ENCODE measurements around the gene LRRC47.
"Not testable (repeated sequence)": the region's sequence is repeated elsewhere in the genome, so short reads cannot be mapped to it uniquely, and the experiment has no call there.

LRRC47 gene

DNA sequence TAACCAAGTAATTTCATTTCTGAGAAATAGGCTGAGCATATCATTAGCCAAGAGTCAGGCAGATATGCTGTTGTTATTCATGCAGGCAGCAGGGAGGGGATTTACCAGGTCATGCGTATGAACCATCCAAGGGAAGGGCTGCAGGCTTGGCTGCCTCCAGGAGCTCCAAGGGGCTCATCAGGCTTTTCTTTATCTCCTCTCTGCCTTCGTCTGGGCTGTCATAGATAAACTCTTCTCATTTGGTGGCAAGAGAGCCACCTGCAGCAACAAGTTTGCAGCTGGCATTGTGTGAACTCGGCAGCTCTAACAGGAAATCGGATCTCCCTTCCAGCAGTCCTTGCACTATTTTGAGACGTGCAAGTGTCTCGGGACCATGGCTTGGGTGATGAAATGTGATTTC, 36.5 kb downstream of the LRRC47 start:
- DNase-seq (ENCODE audit: low read depth): no peak
- TF ChIP-seq, protein P1, sequence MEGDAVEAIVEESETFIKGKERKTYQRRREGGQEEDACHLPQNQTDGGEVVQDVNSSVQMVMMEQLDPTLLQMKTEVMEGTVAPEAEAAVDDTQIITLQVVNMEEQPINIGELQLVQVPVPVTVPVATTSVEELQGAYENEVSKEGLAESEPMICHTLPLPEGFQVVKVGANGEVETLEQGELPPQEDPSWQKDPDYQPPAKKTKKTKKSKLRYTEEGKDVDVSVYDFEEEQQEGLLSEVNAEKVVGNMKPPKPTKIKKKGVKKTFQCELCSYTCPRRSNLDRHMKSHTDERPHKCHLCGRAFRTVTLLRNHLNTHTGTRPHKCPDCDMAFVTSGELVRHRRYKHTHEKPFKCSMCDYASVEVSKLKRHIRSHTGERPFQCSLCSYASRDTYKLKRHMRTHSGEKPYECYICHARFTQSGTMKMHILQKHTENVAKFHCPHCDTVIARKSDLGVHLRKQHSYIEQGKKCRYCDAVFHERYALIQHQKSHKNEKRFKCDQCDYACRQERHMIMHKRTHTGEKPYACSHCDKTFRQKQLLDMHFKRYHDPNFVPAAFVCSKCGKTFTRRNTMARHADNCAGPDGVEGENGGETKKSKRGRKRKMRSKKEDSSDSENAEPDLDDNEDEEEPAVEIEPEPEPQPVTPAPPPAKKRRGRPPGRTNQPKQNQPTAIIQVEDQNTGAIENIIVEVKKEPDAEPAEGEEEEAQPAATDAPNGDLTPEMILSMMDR (conservative IDR thresholded peaks at IDR 0.05; ENCODE audit: low read length): no peak
- H3K4me3 ChIP-seq (ENCODE audit: low read length): no peak overlapping the region

DNA sequence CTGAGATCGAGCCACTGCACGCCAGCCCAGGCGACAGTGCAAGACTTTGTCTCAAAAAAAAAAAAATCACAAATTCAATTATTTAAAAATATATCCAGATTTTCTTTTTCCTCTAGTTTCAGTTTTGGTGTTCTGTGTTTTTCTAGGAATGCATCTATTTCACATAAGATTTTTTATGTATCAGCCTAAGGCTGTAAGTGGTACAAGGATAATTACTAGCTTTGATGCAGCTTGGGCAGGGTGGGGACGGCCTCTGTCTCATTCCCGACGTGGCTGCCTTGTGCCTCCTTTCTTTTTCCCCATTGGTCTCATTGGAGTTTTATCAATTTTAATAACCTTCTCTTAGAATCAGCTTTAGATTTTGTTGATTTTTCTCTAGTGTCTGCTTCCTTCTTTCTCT, 37.1 kb downstream of the LRRC47 start:
- H3K4me3 ChIP-seq (ENCODE audit: low read length): no peak overlapping the region
- no peak for DNase-seq (ENCODE audit: low read depth)
- TF ChIP-seq, protein P1 (conservative IDR thresholded peaks at IDR 0.05; ENCODE audit: low read length): no peak

DNA sequence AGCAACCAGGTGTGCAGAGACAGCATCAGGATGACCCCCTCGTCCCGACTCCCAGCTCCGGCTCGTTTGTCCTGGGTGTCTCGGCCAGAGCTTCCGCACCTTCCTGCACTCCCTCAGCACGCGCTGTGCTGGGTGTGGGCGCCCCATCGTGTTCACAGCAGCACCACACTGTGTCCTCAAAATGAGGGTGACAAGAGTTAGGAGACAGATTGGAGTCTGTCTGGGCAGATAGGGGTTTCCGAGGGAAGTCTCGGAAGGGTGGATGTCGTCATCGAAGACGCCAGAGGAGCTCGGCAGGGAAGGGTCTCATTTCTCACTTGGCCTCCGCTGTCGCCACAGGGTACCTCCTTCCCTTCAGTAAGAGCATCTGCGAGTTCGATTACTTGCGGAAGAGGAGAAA, 39.9 kb downstream of the LRRC47 start:
- no peak for DNase-seq (ENCODE audit: low read depth)

DNA sequence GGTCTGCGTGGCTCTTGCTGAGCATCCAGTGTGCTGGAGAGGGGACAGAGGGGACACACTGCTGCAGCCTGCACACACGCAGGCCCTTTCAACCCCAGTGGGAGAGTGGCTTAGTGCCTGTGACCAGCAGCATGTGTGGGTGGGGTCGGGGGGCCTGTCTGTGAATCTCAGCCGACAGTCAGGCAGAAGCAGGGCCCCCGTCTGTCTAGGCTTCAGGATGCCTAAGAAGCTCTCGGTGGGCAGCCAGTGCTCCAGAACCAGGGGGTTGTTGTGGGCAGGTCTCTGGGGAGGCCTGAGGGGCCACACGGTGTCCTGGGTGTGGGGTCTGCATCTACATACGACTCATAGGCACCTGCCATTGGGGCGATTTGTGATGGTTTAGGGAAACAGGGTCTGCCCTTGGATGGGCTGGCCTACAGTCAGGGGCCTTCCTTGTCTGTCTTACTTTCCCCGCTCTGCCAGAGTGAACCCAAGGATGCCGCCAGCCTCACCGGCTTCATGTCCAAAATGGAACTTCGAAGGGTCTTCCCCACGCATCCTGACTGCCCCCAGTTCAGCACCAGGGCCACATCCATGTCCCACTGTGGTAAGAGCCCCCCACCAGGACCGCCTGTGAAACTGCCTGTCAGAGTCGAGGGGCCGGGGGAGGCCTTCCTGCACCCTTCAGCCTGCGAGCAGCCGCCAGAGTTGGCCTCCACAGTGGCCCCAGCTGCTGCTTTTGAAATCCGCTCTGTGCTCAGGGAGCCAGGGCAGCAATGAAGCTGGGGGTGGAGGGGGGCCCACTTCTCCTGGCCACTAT, 42.4 kb downstream of the LRRC47 start:
- no peak for DNase-seq (ENCODE audit: low read depth)
- TF ChIP-seq, protein P1 (conservative IDR thresholded peaks at IDR 0.05; ENCODE audit: low read length): no peak
- no peak overlapping the region for H3K4me3 ChIP-seq (ENCODE audit: low read length)

More for the DNA sequence above, 39.9 kb downstream of the LRRC47 start:
- H3K4me3 ChIP-seq (ENCODE audit: low read length): no peak overlapping the region
- TF ChIP-seq, protein P1 (conservative IDR thresholded peaks at IDR 0.05; ENCODE audit: low read length): no peak

DNA sequence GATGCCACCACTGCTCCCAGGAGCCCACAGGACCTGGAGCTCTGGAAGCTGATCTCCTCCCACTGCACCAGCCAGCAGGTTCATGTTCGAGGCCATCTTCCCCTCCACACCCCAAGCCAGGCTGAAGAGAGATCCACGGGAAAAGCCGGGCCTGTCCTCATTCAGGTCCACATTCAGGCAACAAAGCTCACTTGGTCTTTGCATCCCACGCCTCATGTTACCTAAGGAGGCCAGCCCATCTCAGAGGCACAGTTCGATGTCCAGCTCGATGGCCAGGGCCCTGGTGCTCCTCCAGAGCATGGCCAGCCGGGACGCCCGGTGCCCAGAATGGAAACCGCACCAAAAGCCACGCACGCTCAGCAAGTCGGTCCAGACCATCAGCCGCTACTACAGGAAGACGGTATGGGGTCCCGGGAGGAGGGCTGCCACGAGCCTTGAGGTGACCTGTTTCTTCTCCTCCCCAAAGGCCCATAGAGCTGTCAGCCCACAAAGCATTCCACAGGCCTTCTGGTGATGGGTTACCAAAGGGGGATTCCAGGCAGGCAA, 43.8 kb downstream of the LRRC47 start, which contains the start of gene CCDC27:
Gene CCDC27, plus strand, starts transcription at position 51 of the 546 bp plus-strand sequence. Its CDS starts 32 bp downstream, at position 83.
- TF ChIP-seq, protein P1 (conservative IDR thresholded peaks at IDR 0.05; ENCODE audit: low read length): no peak
- no peak for DNase-seq (ENCODE audit: low read depth)
- H3K4me3 ChIP-seq (ENCODE audit: low read length): no peak within 1 kb of the TSS

DNA sequence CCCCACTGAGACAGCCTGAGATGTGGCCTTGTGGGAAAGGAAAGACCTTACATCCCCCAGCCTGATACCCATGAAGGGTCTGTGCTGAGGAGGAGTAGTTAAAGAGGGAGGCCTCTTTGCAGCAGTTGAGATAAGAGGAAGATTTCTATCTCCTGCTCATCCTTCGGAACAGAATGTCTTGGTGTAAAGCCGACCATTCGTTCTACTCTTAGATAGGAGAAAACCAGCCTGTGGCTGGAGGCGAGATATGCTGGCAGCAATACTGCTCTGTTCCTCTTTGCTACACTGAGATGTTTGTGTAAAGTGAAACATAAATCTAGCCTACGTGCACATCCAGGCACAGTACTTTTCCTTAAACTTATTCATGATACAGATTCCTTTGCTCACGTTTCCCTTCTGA, 45.6 kb downstream of the LRRC47 start:
- TF ChIP-seq, protein P1 (conservative IDR thresholded peaks at IDR 0.05; ENCODE audit: low read length): no peak
- DNase-seq (ENCODE audit: low read depth): no peak

DNA sequence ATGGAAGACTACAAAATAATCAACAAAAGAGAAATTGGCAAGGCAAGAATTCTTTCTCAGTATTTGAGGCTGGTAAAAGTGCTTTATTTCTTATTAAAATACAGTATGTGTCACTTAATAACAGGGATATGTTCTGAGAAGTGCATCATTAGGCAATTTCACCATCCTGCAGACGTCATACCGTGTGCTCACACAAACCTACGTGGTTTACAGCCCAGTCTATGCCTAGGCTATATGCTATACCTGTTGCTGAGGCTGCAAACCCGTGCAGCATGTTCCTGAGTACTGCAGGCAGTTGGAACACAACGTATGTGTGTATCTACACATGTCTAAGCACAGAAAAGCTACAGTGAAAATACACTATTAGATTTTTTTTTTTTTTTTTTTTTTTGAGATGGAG, 46.8 kb downstream of the LRRC47 start:
- TF ChIP-seq, protein P1 (conservative IDR thresholded peaks at IDR 0.05; ENCODE audit: low read length): no peak
- DNase-seq (ENCODE audit: low read depth): no peak
- no peak overlapping the region for H3K4me3 ChIP-seq (ENCODE audit: low read length)

More for the DNA sequence above, 45.6 kb downstream of the LRRC47 start:
- no peak overlapping the region for H3K4me3 ChIP-seq (ENCODE audit: low read length)

DNA sequence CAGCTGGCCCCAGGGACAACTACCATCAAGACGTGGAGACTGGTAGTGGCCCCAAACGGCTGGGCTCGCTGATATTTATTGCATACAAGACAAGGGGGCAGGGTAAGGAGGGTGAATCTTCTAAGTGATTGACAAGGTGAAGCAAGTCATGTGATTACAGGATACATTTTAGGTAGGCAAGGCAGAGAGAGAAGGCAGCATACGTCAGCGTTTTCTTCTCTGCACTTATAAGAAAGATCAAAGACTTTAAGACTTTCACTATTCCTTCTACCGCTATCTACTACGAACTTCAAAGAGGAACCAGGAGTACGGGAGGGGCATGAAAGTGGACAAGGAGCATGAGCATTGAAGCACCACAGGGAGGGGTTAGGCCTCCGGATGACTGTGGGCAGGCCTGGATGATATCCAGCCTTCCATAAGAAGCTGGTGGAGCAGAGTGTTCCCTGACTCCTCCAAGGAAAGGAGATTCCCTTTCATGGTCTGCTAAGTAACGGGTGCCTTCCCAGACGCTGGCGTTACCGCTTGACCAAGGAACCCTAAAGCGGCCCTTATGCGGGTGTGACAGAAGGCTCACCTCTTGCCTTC, 47.9 kb downstream of the LRRC47 start:
- not testable (repeated sequence) for H3K4me3 ChIP-seq (ENCODE audit: low read length); DNase-seq (ENCODE audit: low read depth)

Measured in AG10803 (cell line).